GM12864 (cell line): ENCODE results near the gene ERC1.
"Not testable (repeated sequence)": the region's sequence is repeated elsewhere in the genome, so short reads cannot be mapped to it uniquely, and the experiment has no call there.

Experiments used
- DNase-seq: peaks from one replicate; pipeline ENCODE4 v3.0.0-alpha.2; 2011; ENCODE audit warnings: low read depth
- H3K4me3 ChIP-seq: 2 replicates; pipeline ENCODE4 v1.5.1; 2011; ENCODE audit warnings: mild to moderate bottlenecking, low read depth, low read length, control low read depth
- CTCF ChIP-seq: IDR thresholded peaks from 2 replicates; pipeline ENCODE4 v1.5.1; 2011; ENCODE audit warnings: low read depth, mild to moderate bottlenecking, moderate library complexity, low read length, control low read depth, inconsistent platforms; ENCODE audit errors: missing control alignments

The ERC1 gene

DNA sequence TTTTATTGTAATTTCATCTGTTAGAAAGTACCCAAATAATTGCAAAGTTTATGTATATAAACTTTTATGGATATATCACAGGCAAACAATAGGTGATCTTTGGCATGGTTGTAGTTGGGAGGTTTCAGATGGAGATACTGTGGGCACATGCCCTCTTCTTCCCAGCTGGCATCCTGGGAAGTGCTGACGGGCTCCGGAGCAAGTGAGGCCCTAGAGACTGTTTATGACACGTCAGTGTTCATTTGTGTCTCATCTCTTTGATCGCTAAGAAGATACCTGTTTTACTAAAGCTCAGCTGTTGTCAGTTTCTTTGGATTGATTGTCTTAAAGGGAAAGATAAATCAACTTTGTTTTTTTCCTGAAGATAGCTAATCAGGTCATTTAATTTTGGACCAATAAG, 315.8 kb downstream of the ERC1 start:
- no peak overlapping the region for H3K4me3 ChIP-seq
- no peak for DNase-seq
- no peak for TF ChIP-seq CTCF

DNA sequence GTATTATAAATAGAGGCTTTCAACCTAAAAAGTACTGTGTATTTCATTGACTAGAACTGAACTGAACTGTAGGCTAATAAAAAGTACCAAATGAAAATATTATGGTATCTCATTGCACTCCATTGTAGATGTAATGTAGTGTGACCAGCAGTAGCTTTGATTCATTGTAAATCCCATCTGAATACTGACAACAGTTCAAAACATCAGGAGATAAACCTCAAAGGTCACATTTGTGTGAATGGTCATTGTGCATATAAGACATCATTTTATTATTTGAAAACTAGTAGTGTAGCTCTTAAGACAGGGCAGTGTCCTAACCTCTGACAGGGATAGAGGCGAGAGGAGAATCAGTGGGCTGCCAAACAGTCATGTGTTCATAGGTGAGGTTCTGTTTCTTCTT, 316.8 kb downstream of the ERC1 start:
- no peak for DNase-seq
- no peak for TF ChIP-seq CTCF
- H3K4me3 ChIP-seq = no peak overlapping the region

DNA sequence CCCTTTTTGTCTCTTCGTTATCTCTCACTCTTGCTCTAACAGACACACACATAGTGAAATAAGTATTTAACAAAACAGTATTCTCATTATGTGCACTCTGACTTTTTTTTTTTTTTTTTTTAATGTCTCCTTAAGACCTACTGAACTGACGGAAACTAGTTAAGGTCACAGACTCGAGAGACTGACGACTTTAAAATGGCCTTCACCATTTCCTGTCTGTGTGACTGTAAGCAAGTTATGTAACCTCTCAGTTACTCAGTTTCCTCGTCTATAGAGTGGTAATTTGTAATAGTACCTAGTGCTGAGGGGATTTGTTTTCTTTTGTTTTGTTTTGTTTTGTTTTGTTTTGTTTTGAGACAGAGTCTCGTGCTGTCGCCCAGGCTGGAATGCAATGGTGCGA, 318.6 kb downstream of the ERC1 start:
- TF ChIP-seq CTCF = no peak
- DNase-seq = no peak
- no peak overlapping the region for H3K4me3 ChIP-seq

GRCh38 chr12:1310653-1311052, 319.6 kb downstream of the ERC1 start:
- H3K4me3 ChIP-seq = no peak overlapping the region
- no peak for TF ChIP-seq CTCF
- DNase-seq = no peak

GRCh38 chr12:1311145-1311544, 320.1 kb downstream of the ERC1 start:
- no peak for TF ChIP-seq CTCF
- no peak for DNase-seq

GRCh38 chr12:1313906-1314305, 322.9 kb downstream of the ERC1 start:
- H3K4me3 ChIP-seq = no peak overlapping the region
- no peak for DNase-seq
- TF ChIP-seq CTCF = no peak

More at GRCh38 chr12:1311145-1311544, 320.1 kb downstream of the ERC1 start:
- H3K4me3 ChIP-seq = no peak overlapping the region

DNA sequence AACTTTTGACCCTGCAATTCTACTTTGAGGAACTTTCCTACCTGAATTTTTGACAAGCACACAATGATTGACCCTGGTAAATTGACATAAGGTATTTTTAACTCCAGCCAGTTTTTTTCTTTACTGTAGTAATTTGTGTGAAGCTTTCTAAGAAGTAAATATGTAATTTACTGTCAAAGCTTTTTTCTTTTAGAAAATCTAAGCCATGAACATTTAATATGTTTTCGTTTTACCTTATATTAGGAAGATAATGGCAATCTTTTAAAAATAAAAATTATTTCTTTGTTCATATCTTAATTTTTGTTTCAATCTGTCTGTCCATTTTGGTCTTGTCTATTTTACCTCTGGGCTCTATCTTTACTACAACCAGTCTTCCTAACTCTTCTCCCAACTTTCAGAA, 323.5 kb downstream of the ERC1 start:
- no peak for DNase-seq
- TF ChIP-seq CTCF = no peak
- no peak overlapping the region for H3K4me3 ChIP-seq

DNA sequence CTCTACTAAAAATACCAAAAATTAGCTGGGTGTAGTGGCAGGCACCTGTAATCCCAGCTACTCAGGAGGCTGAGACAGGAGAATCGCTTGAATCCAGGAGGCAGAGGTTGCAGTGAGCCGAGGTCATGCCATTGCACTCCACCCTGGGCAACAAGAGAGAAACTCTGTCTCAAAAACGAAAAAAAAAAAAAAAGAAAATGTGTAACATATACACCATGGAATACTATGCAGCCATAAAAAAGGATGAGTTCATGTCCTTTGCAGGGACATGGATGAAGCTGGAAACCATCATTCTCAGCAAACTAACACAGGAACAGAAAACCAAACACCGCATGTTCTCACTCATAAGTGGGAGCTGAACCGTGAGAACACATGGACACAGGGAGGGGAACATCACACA, 326.0 kb downstream of the ERC1 start:
- not testable (repeated sequence) for H3K4me3 ChIP-seq, DNase-seq
